CD4-positive, CD25-positive, alpha-beta regulatory T cell (primary cell): Measurements from ENCODE around the gene MAPK9. TPM values are rescaled to one million over a fixed set of nuclear protein-coding genes. Genes with fewer than 3 reads are reported as not detected.
A peak's percentile ranks its signal among the peaks of the same experiment; 100 is the strongest.

ENCODE experiments used
- ATAC-seq, 2 donors: fragments of 150-1000 bp; cut with Tn5 transposase; one replicate each; pipeline ENCODE4 v1.10.0; 2021; ENCODE audit warnings: low read depth in 2 of 2, moderate number of reproducible peaks in 2 of 2, moderate library complexity in 1 of 2
- DNase-seq, 3 donors: peaks; one replicate each; pipeline versions ENCODE4 v3.0.0 to v3.0.0-alpha.2; 2012 to 2022; ENCODE audit warnings: mixed read lengths in 1 of 3
- H3K27ac ChIP-seq: one replicate; pipeline ENCODE4 v1.7.0; 2013; ENCODE audit warnings: mild to moderate bottlenecking, low read length; ENCODE audit not compliant: insufficient read depth, poor library complexity, severe bottlenecking
- H3K27me3 ChIP-seq: one replicate; pipeline ENCODE4 v1.7.0; 2013; ENCODE audit warnings: low read length; ENCODE audit not compliant: control insufficient read depth, insufficient read depth
- H3K36me3 ChIP-seq: one replicate; pipeline ENCODE4 v1.7.0; 2013; ENCODE audit warnings: mild to moderate bottlenecking, low read length, moderate library complexity; ENCODE audit not compliant: control insufficient read depth, insufficient read depth
- H3K4me1 ChIP-seq: 2 replicates; pipeline ENCODE4 v1.7.0; 2013; ENCODE audit warnings: mild to moderate bottlenecking, low read length; ENCODE audit not compliant: insufficient read depth, control insufficient read depth, poor library complexity, severe bottlenecking
- H3K4me3 ChIP-seq: one replicate; pipeline ENCODE4 v1.7.0; 2013; ENCODE audit warnings: low read depth, mild to moderate bottlenecking, low read length, moderate library complexity
- H3K9me3 ChIP-seq, 2 experiments: 1 replicate in 1 of 2; 2 replicates in 1 of 2; pipeline ENCODE4 v1.7.0; 2013; ENCODE audit warnings: low read length in 2 of 2, mild to moderate bottlenecking in 1 of 2, moderate library complexity in 1 of 2; ENCODE audit not compliant: control insufficient read depth in 2 of 2
- H3K27ac Mint-ChIP-seq, 3 donors: one replicate each; pipeline ENCODE4 v1.8.0; 2020 to 2022; ENCODE audit warnings: mild to moderate bottlenecking in 3 of 3, mixed read lengths in 3 of 3, moderate library complexity in 2 of 3
- H3K27me3 Mint-ChIP-seq: one replicate; pipeline ENCODE4 v1.8.0; 2022; ENCODE audit warnings: mild to moderate bottlenecking, mixed read lengths
- H3K36me3 Mint-ChIP-seq: one replicate; pipeline ENCODE4 v1.8.0; 2020; ENCODE audit warnings: mixed read lengths
- H3K4me1 Mint-ChIP-seq, 4 donors: one replicate each; pipeline ENCODE4 v1.8.0; 2020 to 2022; ENCODE audit warnings: mixed read lengths in 4 of 4, mild to moderate bottlenecking in 1 of 4
- H3K4me3 Mint-ChIP-seq, 4 donors: one replicate each; pipeline ENCODE4 v1.8.0; 2020 to 2022; ENCODE audit warnings: mild to moderate bottlenecking in 4 of 4, mixed read lengths in 4 of 4, moderate library complexity in 3 of 4
- H3K9me3 Mint-ChIP-seq, 7 donors: one replicate each; pipeline ENCODE4 v1.8.0; 2020 to 2022; ENCODE audit warnings: mixed read lengths in 7 of 7, mild to moderate bottlenecking in 3 of 7, moderate library complexity in 2 of 7
- polyA plus RNA-seq, 4 donors: library from polyadenylated mRNA; unstranded; fragments of 300-500 nt; fragmentation: Illumina TruSeq; gene quantifications; one replicate each; pipeline ENCODE4 v1.2.3, GENCODE V29; 2021
- total RNA-seq: library from RNA; stranded (reverse); gene quantifications from one replicate; pipeline ENCODE4 v1.2.3, GENCODE V29; 2022

MAPK9 gene
- total and polyA plus RNA-seq, 5 donors from 2014 or later, result 18.5 to 35.4 (median 23.1) TPM

DNA sequence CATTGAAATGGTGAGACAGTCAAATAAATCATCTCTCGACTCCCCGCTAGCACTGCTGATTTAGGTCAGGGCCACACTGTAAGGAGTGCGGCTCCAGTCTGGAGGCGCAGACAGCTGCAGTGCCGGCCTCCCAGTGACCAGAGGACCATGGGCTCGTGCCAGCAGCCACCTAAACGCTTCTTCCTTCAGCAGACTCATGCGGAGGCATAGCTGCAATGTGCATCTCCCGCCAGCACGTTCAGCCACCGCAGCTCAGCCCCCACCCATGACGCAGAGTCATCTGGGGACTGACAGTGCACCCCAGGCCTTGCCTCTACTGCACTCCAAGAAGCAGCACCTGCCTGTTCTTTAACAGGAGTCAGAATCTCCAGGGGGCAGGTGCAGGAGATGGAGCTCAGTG lies 13.6 kb upstream of the MAPK9 start:
- Mint-ChIP-seq H3K4me3 (no peak overlapping the region), H3K9me3 (no peaks in the 10 kb centered on the region), H3K27ac (no peak overlapping the region), H3K4me1 (no peaks in the 10 kb centered on the region), H3K27me3 (peaks cover 4% of the 10 kb centered on the region), H3K36me3 (no peaks in the 10 kb centered on the region)
- Histone ChIP-seq H3K4me3 (no peak overlapping the region), H3K27ac (no peak overlapping the region), H3K36me3 (no peaks in the 10 kb centered on the region), H3K4me1 (no peaks in the 10 kb centered on the region), H3K27me3 (no peaks in the 10 kb centered on the region), H3K9me3 (no peaks in the 10 kb centered on the region)
- ATAC-seq (no peak), DNase-seq (no peak)

DNA sequence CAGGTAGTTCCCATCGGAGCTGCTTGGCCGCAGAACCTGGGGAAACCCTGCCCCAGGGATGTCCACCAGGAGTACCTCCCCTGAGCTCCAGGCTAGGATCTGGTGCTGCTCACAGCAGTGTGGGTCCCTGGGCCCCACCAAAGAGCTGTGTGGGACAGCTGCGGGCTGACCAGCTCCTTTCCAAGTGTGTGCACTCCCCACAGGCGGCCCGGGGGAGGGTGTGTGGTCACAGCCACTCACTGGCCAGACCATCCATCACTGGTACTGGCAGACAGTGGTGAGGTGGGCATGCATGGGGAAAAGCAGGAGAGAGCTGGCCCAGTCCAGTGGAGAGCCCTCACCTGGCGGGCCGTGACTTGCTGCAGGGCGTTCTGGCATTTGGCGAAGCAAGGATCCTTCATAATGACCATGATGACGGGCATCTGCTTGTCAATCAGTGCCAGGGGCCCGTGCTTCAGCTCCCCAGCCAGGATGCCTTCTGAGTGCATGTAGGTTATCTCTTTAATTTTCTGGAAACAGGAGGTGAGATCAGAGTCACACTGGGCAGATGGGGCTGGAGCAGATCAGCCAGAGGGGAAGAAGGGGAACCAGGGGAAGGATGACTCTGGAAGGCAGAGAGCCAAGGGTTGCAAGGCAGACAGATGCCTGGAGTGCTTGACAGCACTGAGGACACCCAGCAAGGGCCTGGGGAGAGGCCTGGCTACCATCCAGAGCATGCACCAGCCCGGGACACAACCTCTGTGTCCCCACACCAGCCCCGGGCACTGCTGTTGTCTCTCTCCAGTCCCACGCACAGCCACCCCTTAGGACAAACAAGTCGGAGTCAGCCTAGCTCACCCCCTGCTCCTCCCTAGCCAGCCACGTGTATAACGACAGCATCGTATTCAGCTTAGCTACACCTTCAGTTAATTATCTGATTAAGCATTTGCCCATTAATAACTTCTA lies 12.8 kb upstream of the MAPK9 start:
- Histone ChIP-seq H3K27me3 (no peaks in the 10 kb centered on the region), H3K36me3 (no peaks in the 10 kb centered on the region), H3K9me3 (no peaks in the 10 kb centered on the region), H3K4me3 (no peak overlapping the region), H3K4me1 (no peaks in the 10 kb centered on the region), H3K27ac (no peak overlapping the region)
- no peaks in the 10 kb centered on the region for H3K4me1 Mint-ChIP-seq
- DNase-seq, result no peak
- H3K27me3 Mint-ChIP-seq, result peaks cover 4% of the 10 kb centered on the region
- no peaks in the 10 kb centered on the region for H3K36me3 Mint-ChIP-seq
- H3K4me3 Mint-ChIP-seq, result no peak overlapping the region
- ATAC-seq, result no peak
- H3K9me3 Mint-ChIP-seq, result no peaks in the 10 kb centered on the region
- H3K27ac Mint-ChIP-seq, result no peak overlapping the region

DNA sequence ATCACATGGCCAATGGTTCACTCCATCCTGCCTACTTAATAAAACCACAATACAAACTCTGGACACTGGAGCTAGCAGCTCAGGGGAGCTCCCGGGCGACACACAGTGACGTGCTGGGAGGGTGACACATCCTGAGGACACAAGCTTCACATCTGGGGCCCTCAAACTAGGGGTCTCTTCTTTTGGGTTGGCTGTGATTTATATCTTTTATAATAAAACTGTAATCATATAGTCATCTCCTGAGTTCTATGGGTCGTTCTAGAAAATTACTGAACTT lies 12.1 kb upstream of the MAPK9 start:
- H3K27me3 Mint-ChIP-seq, result peaks cover 4% of the 10 kb centered on the region
- no peaks in the 10 kb centered on the region for H3K9me3 Mint-ChIP-seq
- no peak overlapping the region for H3K4me3 ChIP-seq
- H3K27me3 ChIP-seq, result no peaks in the 10 kb centered on the region
- no peaks in the 10 kb centered on the region for H3K36me3 ChIP-seq
- no peaks in the 10 kb centered on the region for H3K4me1 Mint-ChIP-seq
- H3K9me3 ChIP-seq, result no peaks in the 10 kb centered on the region
- H3K27ac ChIP-seq, result no peak overlapping the region
- H3K4me1 ChIP-seq, result no peaks in the 10 kb centered on the region
- H3K4me3 Mint-ChIP-seq, result no peak overlapping the region
- H3K27ac Mint-ChIP-seq, result no peak overlapping the region
- no peak for ATAC-seq
- no peaks in the 10 kb centered on the region for H3K36me3 Mint-ChIP-seq
- DNase-seq, result no peak

DNA sequence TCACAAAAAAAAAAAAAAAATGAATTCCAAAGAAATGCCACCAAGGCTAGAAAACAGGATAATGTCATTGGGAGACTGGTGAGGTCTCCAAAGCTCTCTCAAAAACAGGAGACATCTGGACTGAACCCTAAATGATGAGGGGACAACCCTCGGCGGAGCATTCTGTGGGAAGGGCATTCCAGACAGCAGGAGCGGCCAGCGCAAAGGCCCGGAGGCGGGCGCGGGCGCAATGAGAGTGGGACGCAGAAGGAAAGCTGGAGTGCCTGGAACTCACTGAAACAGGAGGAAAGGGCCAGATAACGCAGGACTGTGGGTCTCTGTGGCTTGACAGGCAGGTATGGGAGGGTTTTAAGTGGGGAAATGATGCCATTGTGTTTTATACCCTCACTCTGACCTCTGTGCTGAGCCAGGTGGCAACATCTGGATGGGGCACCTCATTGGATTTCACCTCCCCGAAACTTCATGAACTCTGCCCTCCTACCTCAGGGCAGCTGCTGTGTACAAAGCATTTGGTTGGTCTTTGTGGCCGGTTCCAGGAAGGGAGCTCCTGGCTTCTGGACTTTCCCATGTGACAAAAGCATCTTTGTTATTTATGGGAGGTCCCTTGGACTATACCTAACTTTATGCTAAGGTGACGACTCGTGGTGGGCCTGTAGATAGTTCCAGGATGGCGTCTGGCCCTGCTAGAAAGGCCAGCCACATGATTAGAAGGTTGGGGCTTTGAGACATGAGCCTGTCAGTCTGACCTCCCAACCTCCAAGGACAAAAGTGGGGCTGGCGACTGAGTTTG lies 11.5 kb upstream of the MAPK9 start:
- no peak for ATAC-seq
- Mint-ChIP-seq H3K27ac (peak overlapping the region in 1 of 3 donors; percentile 56), H3K4me1 (no peaks in the 10 kb centered on the region), H3K4me3 (no peak overlapping the region), H3K36me3 (no peaks in the 10 kb centered on the region), H3K27me3 (peaks cover 4% of the 10 kb centered on the region), H3K9me3 (no peaks in the 10 kb centered on the region)
- DNase-seq, result no peak
- no peaks in the 10 kb centered on the region for H3K36me3 ChIP-seq
- no peaks in the 10 kb centered on the region for H3K27me3 ChIP-seq
- H3K4me3 ChIP-seq, result no peak overlapping the region
- H3K27ac ChIP-seq, result no peak overlapping the region
- no peaks in the 10 kb centered on the region for H3K4me1 ChIP-seq
- H3K9me3 ChIP-seq, result no peaks in the 10 kb centered on the region

DNA sequence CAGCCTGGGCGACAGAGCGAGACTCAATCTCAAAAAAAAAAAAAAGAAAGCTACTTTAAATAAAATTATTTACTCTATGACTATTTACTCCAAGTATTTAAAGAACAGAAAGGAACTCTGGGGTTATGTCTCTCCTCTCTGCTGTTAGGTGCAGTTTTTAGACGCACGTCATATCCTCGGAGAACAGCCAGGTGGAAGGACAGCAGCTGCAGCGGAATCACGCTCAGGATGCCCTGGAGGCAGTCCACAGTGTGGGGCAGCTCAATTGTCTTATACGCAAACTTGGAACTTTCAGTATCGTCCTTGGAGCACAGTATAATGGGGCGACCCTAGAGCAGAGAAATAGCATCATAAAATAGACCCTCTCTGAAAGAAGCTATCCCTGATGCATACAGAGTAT lies 10.4 kb upstream of the MAPK9 start:
- no peak overlapping the region for H3K4me3 Mint-ChIP-seq
- H3K4me1 ChIP-seq, result no peaks in the 10 kb centered on the region
- no peak overlapping the region for H3K4me3 ChIP-seq
- no peak overlapping the region for H3K27ac ChIP-seq
- H3K36me3 ChIP-seq, result no peaks in the 10 kb centered on the region
- H3K9me3 Mint-ChIP-seq, result peaks cover 0 to 2% (median 0%) of the 10 kb centered on the region in 7 donors
- H3K27me3 ChIP-seq, result no peaks in the 10 kb centered on the region
- H3K27me3 Mint-ChIP-seq, result peaks cover 4% of the 10 kb centered on the region
- no peak for ATAC-seq
- H3K4me1 Mint-ChIP-seq, result no peaks in the 10 kb centered on the region
- H3K27ac Mint-ChIP-seq, result no peak overlapping the region
- no peak for DNase-seq
- no peaks in the 10 kb centered on the region for H3K36me3 Mint-ChIP-seq
- H3K9me3 ChIP-seq, result no peaks in the 10 kb centered on the region

DNA sequence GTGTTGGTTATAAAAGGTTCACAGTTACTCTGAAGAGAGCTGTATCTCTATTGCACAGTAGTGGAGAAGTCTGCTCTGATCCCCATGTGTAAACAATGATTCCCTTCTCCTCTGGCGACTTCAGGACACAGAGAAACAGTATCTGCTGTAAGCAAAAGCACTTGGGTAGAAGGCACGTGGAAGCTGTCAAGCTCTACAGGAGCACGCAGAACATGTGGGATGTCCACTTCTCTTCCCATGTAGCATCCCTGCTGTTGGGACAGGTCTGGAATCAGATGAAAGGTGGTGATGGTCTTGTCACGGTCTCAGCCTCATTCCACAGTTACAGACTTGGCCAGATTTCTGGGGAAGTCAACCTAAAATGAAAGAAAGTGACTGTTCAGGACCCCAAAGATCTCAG lies 9.4 kb upstream of the MAPK9 start:
- Mint-ChIP-seq H3K27me3 (peaks cover 4% of the 10 kb centered on the region), H3K4me1 (peaks cover 0 to 4% (median 2%) of the 10 kb centered on the region in 4 donors)

DNA sequence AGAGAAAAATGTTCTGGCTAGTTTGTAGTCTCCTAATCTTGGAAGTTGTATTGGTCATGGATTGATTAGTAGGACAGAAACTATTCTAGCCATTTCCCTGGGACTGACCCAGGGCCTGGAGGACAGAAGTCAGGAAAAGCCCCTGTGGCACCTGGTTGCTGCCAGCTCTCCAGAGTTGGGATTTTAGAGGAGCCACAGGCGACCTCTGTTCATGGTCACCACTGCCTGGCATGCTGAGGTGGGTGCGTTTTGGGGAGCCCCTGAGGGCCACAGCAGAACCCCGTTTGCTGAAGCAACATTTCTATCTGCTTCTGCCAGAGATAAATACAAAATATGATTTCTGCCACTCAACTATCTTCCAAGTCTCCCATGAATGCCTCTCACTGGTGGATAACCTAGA lies 7.6 kb upstream of the MAPK9 start:
- ATAC-seq, result no peak
- H3K27me3 Mint-ChIP-seq, result no peaks in the 10 kb centered on the region
- DNase-seq, result no peak
- no peak overlapping the region for H3K4me3 Mint-ChIP-seq
- Histone ChIP-seq H3K27me3 (no peaks in the 10 kb centered on the region), H3K36me3 (no peaks in the 10 kb centered on the region), H3K9me3 (no peaks in the 10 kb centered on the region), H3K4me1 (no peaks in the 10 kb centered on the region), H3K27ac (no peak overlapping the region), H3K4me3 (no peak overlapping the region)
- H3K9me3 Mint-ChIP-seq, result peaks cover 0 to 2% (median 0%) of the 10 kb centered on the region in 7 donors
- H3K36me3 Mint-ChIP-seq, result no peaks in the 10 kb centered on the region
- H3K27ac Mint-ChIP-seq, result no peak overlapping the region
- H3K4me1 Mint-ChIP-seq, result peaks cover 0 to 14% (median 5%) of the 10 kb centered on the region in 4 donors

More for the DNA sequence above, 9.4 kb upstream of the MAPK9 start:
- ATAC-seq, result no peak
- H3K36me3 Mint-ChIP-seq, result no peaks in the 10 kb centered on the region
- Histone ChIP-seq H3K27me3 (no peaks in the 10 kb centered on the region), H3K4me3 (no peak overlapping the region), H3K4me1 (no peaks in the 10 kb centered on the region), H3K36me3 (no peaks in the 10 kb centered on the region), H3K9me3 (no peaks in the 10 kb centered on the region), H3K27ac (no peak overlapping the region)
- DNase-seq, result no peak
- no peak overlapping the region for H3K27ac Mint-ChIP-seq
- peaks cover 0 to 2% (median 0%) of the 10 kb centered on the region in 7 donors for H3K9me3 Mint-ChIP-seq
- H3K4me3 Mint-ChIP-seq, result no peak overlapping the region
